ENCODE measurements around the gene FAM47E. TPM values are rescaled to one million over a fixed set of nuclear protein-coding genes. Genes with fewer than 3 reads are reported as not detected.

FAM47E gene
- total and polyA plus RNA-seq, 7 donors, result 1.2 to 4.6 (median 2.5) TPM

DNA sequence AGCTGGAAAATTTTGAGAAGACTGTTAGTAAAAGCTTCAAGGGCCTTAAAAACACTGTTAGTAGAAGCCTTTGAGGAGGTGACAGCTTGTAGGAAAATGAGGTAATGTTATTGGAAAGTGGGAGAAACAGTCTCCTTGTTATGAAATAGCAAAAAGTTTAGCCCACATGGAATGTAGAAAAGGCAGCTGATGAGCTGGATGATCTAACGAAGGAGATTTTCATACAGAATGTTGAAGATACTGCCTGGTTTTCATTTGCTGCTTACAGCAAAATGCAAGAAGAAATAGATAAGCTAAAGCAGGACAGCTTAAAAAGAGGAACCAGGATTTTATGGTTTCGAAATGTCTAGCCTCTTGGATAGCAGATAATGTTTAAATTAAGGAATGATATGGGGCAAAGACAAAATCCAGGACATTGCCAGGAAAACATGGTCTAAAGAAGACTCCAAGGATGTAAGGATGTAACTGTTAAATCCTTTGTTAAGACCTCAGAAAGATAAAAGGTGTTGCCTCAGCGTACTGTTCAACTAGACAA, 44.8 kb downstream of the FAM47E start:
- Histone ChIP-seq H3K4me1 (peaks cover 26% of the 10 kb centered on the region), H3K27ac (peak overlapping the region; percentile 20), H3K27me3 (ENCODE audit: insufficient read depth in 3 of 3, low read length in 2 of 3) (no peaks in the 10 kb centered on the region), H3K4me3 (no peak overlapping the region), H3K36me3 (ENCODE audit: insufficient read depth in 1 of 2, low read depth in 1 of 2) (no peaks in the 10 kb centered on the region), H3K9me3 (peaks cover 2% of the 10 kb centered on the region)
- WGBS, 3 donors, result 76 to 93% (median 92%) methylated on average over 3 of the region's 3 CpGs
- intact Hi-C loops (cut with DNase I), result loop anchor here in 1 of 2 donors (5.0 kb wide), 1 partner anchor 39 kb away; no protein-coding TSS in a partner anchor
- DNase-seq (no peak), ATAC-seq (no peak)
- TF ChIP-seq, protein P1, sequence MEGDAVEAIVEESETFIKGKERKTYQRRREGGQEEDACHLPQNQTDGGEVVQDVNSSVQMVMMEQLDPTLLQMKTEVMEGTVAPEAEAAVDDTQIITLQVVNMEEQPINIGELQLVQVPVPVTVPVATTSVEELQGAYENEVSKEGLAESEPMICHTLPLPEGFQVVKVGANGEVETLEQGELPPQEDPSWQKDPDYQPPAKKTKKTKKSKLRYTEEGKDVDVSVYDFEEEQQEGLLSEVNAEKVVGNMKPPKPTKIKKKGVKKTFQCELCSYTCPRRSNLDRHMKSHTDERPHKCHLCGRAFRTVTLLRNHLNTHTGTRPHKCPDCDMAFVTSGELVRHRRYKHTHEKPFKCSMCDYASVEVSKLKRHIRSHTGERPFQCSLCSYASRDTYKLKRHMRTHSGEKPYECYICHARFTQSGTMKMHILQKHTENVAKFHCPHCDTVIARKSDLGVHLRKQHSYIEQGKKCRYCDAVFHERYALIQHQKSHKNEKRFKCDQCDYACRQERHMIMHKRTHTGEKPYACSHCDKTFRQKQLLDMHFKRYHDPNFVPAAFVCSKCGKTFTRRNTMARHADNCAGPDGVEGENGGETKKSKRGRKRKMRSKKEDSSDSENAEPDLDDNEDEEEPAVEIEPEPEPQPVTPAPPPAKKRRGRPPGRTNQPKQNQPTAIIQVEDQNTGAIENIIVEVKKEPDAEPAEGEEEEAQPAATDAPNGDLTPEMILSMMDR (IDR thresholded peaks at IDR 0.05), result no peak

DNA sequence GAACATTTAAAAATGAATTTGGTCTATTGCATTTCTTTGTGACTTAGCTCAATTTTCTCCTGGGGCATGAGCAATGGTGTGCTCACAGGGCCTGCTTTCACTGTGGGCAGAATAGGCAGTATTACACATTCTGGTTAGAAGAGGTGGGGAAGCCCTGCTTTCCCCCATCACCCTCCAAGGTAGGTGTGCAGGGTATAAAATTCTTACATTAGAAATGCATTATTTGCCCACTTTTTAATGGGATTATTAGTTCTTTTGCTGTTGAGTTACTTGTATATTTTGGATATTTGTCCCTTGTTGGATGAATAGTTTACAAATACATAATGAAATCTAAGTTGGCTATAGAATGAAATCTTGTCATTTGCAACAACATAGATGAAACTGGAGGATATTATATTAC, 46.7 kb downstream of the FAM47E start:
- TF ChIP-seq, protein P1 (IDR thresholded peaks at IDR 0.05), result no peak
- peaks cover 2% of the 10 kb centered on the region for H3K9me3 ChIP-seq
- no peaks in the 10 kb centered on the region for H3K36me3 ChIP-seq (ENCODE audit: insufficient read depth in 1 of 2, low read depth in 1 of 2)
- DNase-seq, result no peak
- ATAC-seq, result no peak
- intact Hi-C loops (cut with DNase I), result loop anchor here in 1 of 2 donors (5.0 kb wide), 1 partner anchor 41 kb away; no protein-coding TSS in a partner anchor
- no peaks in the 10 kb centered on the region for H3K27me3 ChIP-seq (ENCODE audit: insufficient read depth in 3 of 3, low read length in 2 of 3)
- no peak overlapping the region for H3K27ac ChIP-seq
- H3K4me1 ChIP-seq, result peaks cover 41% of the 10 kb centered on the region
- no peak overlapping the region for H3K4me3 ChIP-seq

DNA sequence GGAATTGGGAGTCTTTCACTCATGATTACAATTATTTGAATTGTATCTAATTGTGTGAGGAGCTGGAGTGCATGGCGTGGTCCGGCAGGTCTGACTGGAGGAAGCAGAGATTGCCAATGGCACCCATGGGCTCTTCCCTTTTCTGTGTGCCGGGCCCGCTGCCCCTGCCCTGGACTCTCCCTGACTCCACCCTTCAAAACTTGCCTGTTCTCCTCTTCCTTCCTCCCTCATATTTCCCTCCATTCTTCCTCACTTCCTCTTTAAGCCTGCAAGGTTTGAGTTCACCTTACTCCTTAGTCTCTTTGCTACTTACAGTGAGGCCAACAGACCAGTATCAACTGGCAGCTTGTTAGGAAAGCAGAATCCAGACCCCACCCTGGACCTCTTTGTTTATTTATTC, 48.5 kb downstream of the FAM47E start:
- WGBS, 3 donors, result 72 to 90% (median 88%) methylated on average over 3 to 4 of the region's 4 CpGs
- H3K27ac ChIP-seq, result peak overlapping the region; percentile 87

DNA sequence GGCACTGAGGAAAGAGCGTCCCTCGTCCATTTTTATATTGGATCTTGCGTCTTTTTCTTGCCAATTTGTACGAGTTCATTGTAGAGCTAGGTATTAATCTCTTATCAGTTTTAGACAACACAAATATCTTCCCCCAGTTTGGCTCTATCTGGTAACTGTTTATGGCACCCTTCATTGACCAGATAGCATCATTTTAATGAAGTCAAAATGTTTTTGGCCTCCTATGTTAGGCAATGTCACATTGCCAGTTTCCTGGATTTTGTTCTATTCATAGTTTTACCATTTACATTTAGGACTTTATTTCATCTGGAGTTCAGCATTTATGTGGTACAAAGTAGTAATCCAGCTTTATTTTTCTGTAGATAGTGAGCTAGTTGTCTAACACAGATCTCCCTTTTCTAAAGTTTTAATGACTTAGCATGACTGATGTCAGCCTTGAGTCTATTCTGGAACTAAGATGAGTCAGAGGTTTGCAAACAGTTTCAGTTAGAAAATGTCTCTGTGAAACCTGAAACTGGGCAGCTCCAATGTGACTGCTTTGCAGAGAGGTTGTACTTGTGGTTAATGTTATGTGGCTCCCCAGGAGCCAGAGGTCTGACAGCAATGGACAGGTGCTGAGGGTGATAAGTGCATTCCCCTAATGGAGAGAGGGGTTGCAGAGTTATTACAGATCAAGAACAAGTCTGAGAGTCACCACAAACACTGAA, 49.7 kb downstream of the FAM47E start:
- H3K9me3 ChIP-seq, result peaks cover 2% of the 10 kb centered on the region
- ATAC-seq (peak; percentile 87 to 90 (median 88)), DNase-seq (peak; percentile 34 to 51)
- H3K27me3 ChIP-seq (ENCODE audit: insufficient read depth in 3 of 3, low read length in 2 of 3), result no peaks in the 10 kb centered on the region
- H3K4me3 ChIP-seq, result peak overlapping the region; percentile 10
- TF ChIP-seq, protein P1 (IDR thresholded peaks at IDR 0.05), result no peak
- WGBS, 3 donors, result 50 to 74% (median 61%) methylated on average over 4 of the region's 4 CpGs
- H3K36me3 ChIP-seq (ENCODE audit: insufficient read depth in 1 of 2, low read depth in 1 of 2), result no peaks in the 10 kb centered on the region
- H3K4me1 ChIP-seq, result peaks cover 54% of the 10 kb centered on the region
- intact Hi-C loops (cut with DNase I), result loop anchor here (5.0 to 10.0 kb wide), 3 partner anchors 49 to 306 kb away; partner anchors contain the start of genes FAM47E (in 1 of the 2) and SDAD1 (in 1 of the 2)
- peak overlapping the region; percentile 87 for H3K27ac ChIP-seq

More for the DNA sequence above, 48.5 kb downstream of the FAM47E start:
- ATAC-seq, result no peak
- intact Hi-C loops (cut with DNase I), result loop anchor here (5.0 to 10.0 kb wide), 3 partner anchors 48 to 305 kb away; partner anchors contain the start of genes FAM47E (in 1 of the 2) and SDAD1 (in 1 of the 2)
- Histone ChIP-seq H3K9me3 (peaks cover 2% of the 10 kb centered on the region), H3K36me3 (ENCODE audit: insufficient read depth in 1 of 2, low read depth in 1 of 2) (no peaks in the 10 kb centered on the region), H3K4me3 (no peak overlapping the region), H3K27me3 (ENCODE audit: insufficient read depth in 3 of 3, low read length in 2 of 3) (no peaks in the 10 kb centered on the region), H3K4me1 (peaks cover 48% of the 10 kb centered on the region)
- TF ChIP-seq, protein P1 (IDR thresholded peaks at IDR 0.05), result no peak
- no peak for DNase-seq
